ENCODE measurements around the gene PCSK5. TPM values are rescaled to one million over a fixed set of nuclear protein-coding genes. Genes with fewer than 3 reads are reported as not detected.

The PCSK5 gene
- total RNA-seq, 4 donors from 2014 or later: 9.6 to 41.8 (median 15.1) TPM

DNA sequence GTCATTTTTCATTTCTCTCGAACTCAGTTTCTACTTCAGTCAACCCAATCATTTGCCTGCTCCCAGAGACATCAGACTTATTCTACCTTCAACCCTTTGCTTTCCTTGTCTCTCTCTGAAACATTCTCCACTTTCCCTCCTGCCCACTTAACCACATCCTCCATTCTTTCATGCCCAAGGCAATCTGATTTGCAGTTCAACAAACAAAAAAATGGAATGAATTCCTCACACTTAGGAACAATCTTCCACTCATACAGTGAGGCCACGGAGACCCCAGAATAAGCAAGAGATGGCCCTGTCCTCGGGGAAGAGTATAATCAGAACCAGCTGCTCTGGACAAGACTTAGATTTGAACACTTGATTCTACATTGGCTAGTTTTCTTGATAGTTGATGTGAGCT lies 323.3 kb downstream of the PCSK5 start:
- 86 to 92% methylated on average over 3 of the region's 3 CpGs for WGBS, 2 donors
- H3K27me3 ChIP-seq: no peaks in the 10 kb centered on the region
- intact Hi-C loops (cut with DNase I): no loop called here
- TF ChIP-seq, protein P1, sequence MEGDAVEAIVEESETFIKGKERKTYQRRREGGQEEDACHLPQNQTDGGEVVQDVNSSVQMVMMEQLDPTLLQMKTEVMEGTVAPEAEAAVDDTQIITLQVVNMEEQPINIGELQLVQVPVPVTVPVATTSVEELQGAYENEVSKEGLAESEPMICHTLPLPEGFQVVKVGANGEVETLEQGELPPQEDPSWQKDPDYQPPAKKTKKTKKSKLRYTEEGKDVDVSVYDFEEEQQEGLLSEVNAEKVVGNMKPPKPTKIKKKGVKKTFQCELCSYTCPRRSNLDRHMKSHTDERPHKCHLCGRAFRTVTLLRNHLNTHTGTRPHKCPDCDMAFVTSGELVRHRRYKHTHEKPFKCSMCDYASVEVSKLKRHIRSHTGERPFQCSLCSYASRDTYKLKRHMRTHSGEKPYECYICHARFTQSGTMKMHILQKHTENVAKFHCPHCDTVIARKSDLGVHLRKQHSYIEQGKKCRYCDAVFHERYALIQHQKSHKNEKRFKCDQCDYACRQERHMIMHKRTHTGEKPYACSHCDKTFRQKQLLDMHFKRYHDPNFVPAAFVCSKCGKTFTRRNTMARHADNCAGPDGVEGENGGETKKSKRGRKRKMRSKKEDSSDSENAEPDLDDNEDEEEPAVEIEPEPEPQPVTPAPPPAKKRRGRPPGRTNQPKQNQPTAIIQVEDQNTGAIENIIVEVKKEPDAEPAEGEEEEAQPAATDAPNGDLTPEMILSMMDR (IDR thresholded peaks at IDR 0.05): no peak
- no peak for TF ChIP-seq POLR2A (IDR thresholded peaks at IDR 0.05)
- H3K9me3 ChIP-seq: no peaks in the 10 kb centered on the region
- no peaks in the 10 kb centered on the region for H3K4me1 ChIP-seq
- H3K36me3 ChIP-seq: no peaks in the 10 kb centered on the region
- DNase-seq: no peak
- no peak overlapping the region for H3K27ac ChIP-seq
- no peak overlapping the region for H3K4me3 ChIP-seq (replicated peaks in 1 of 3)

DNA sequence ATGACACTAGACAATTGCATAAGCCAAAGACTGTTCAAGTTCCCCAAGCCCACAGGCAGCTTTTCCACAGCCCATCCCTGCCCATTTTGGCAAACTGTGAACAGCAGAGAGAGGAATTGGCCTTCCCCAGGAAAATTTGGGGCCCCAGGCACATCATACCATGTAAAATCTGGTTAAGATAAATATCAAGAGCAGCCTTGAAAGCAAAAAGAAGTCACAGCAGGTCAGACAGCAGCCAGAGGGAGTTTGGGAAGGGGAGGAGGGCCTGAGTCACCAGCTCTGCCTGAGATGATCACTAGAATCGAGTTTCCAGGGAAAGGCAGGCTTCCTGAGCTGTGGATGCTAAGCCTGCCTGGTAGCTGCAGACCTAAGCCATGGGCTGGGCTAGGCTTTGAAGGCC lies 324.6 kb downstream of the PCSK5 start:
- no peak for DNase-seq
- no peaks in the 10 kb centered on the region for H3K4me1 ChIP-seq
- TF ChIP-seq POLR2A (IDR thresholded peaks at IDR 0.05): no peak
- TF ChIP-seq, protein P1 (IDR thresholded peaks at IDR 0.05): no peak
- 67 to 73% methylated on average over 1 of the region's 1 CpG for WGBS, 2 donors
- H3K9me3 ChIP-seq: no peaks in the 10 kb centered on the region
- H3K27ac ChIP-seq: no peak overlapping the region
- intact Hi-C loops (cut with DNase I): no loop called here
- H3K4me3 ChIP-seq (replicated peaks in 1 of 3): no peak overlapping the region
- H3K27me3 ChIP-seq: no peaks in the 10 kb centered on the region
- H3K36me3 ChIP-seq: no peaks in the 10 kb centered on the region

DNA sequence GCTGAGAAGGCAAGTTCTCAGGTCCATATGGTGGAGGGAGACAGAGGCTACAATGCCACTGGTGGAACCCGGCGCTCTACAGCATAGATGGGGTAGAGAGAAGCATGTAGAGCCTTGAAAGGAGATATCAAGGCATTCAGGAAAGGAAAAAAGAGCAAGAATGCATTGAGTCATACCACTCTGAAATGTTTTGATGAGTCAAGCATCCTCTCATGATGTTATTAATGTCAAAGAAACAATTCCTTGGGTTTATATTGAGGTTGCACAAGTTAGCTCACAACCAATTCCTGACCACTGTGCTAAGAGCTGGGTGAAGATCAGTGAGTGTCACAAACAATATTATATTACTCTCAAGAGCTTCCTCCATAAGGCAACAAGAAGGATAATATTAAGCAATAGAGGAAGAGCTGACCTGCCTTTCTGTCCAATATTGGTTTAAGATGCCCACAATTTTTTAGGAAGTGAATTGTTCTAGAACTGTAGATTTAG lies 325.7 kb downstream of the PCSK5 start:
- WGBS, 2 donors: 98% methylated on average over 2 of the region's 2 CpGs
- no peaks in the 10 kb centered on the region for H3K4me1 ChIP-seq
- intact Hi-C loops (cut with DNase I): no loop called here
- no peak overlapping the region for H3K27ac ChIP-seq
- no peaks in the 10 kb centered on the region for H3K36me3 ChIP-seq
- DNase-seq: no peak
- H3K9me3 ChIP-seq: no peaks in the 10 kb centered on the region
- TF ChIP-seq, protein P1 (IDR thresholded peaks at IDR 0.05): no peak
- TF ChIP-seq POLR2A (IDR thresholded peaks at IDR 0.05): no peak
- no peaks in the 10 kb centered on the region for H3K27me3 ChIP-seq
- no peak overlapping the region for H3K4me3 ChIP-seq (replicated peaks in 1 of 3)

DNA sequence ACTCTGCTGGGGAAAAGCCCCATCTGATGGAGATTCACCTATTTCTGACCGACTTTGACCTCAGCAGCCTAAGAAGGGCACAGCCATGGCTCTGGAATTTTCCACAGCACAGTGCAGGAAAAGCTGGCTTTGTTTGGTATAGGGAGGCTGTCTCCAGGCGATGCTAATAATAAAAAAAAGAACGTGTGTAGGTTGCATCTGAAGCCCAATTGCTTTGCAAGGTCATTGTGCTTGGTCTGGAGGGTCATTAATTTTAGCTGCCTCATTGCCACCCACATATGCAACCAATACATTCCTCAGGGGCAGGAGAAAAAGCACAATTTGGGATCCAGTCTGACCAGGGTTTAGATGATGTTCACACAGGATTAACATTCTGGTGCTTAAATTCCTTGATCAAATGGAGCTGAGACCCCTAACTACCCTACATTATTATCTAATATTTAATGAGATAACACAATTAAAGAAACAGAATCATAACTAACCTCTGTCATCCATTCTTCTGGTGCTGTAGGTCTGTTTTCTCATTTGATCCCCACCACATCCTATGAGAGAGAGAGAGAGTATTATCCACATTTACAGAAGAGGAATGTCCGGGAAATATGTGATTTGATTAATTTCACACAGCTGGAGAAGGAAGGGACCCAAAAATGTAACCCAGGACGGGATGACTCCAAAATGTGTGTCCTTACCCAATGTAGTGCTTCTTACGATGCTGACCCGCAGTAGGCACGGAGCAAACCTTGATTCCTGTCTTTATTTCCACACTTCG lies 327.8 kb downstream of the PCSK5 start:
- intact Hi-C loops (cut with DNase I): no loop called here
- no peaks in the 10 kb centered on the region for H3K9me3 ChIP-seq
- WGBS, 2 donors: 81 to 84% methylated on average over 9 of the region's 9 CpGs
- no peak for DNase-seq
- no peak overlapping the region for H3K4me3 ChIP-seq (replicated peaks in 1 of 3)
- H3K4me1 ChIP-seq: no peaks in the 10 kb centered on the region
- no peak for TF ChIP-seq POLR2A (IDR thresholded peaks at IDR 0.05)
- TF ChIP-seq, protein P1 (IDR thresholded peaks at IDR 0.05): no peak
- H3K27me3 ChIP-seq: no peaks in the 10 kb centered on the region
- no peak overlapping the region for H3K27ac ChIP-seq
- no peaks in the 10 kb centered on the region for H3K36me3 ChIP-seq

DNA sequence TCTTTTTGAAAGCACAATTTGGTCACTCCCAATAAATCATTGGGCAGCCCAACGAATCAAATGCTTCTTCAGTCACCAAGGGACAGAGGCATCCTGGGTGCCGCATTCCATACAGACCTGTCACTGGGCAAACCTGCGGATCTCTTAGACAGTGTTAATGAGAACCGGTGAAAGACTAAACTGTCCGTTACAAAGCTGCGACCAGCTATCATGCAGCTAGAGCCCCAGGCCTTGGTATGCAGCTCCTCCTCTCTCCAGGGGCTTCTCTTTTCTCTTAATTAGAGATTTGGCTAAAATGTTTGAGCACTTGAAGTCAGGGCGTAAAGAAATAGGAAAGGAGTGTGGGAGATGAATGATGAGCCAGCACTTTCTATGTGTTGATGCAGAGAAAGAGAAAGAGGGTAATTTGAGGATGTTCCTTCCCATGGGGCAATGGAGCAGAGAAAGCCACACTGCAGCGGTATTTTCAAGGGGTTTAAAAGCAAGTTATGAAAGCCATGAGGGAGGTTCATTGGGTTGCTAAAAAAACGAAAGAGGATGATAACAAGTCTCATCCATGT lies 328.5 kb downstream of the PCSK5 start:
- no peaks in the 10 kb centered on the region for H3K9me3 ChIP-seq
- no peaks in the 10 kb centered on the region for H3K27me3 ChIP-seq
- H3K4me3 ChIP-seq (replicated peaks in 1 of 3): no peak overlapping the region
- TF ChIP-seq, protein P1 (IDR thresholded peaks at IDR 0.05): no peak
- TF ChIP-seq POLR2A (IDR thresholded peaks at IDR 0.05): no peak
- H3K4me1 ChIP-seq: no peaks in the 10 kb centered on the region
- whole genome bisulfite sequencing, 2 donors: 71 to 79% methylated on average over 9 of the region's 9 CpGs
- H3K27ac ChIP-seq: no peak overlapping the region
- DNase-seq: no peak
- intact Hi-C loops (cut with DNase I): no loop called here
- H3K36me3 ChIP-seq: no peaks in the 10 kb centered on the region
